Measurements from ENCODE around the gene ICA1.
A peak's percentile ranks its signal among the peaks of the same experiment; 100 is the strongest.

Gene ICA1

GRCh38 chr7:8228766-8229674, 32.9 kb downstream of the ICA1 start:
- no peak for TF ChIP-seq EZH2phosphoT487 (IDR thresholded peaks at IDR 0.05; ENCODE audit: borderline replicate concordance)
- TF ChIP-seq CTCF (conservative IDR thresholded peaks at IDR 0.05; ENCODE audit: low read length): no peak
- Histone ChIP-seq H3K9me3 (ENCODE audit: insufficient read depth, low read depth, low read length) (no peaks in the 10 kb centered on the region), H3K9me2 (replicated peaks; ENCODE audit: low read depth, low read length) (no peaks in the 10 kb centered on the region), H3K4me3 (ENCODE audit: low read length, poor library complexity, severe bottlenecking) (peak overlapping the region; percentile 8), H3F3A (ENCODE audit: low read depth) (peaks cover 6% of the 10 kb centered on the region; the same call in 1 of the 2 replicates), H4K20me1 (ENCODE audit: insufficient read depth, low read length, poor library complexity, severe bottlenecking) (no peaks in the 10 kb centered on the region), H3K27me3 (ENCODE audit: insufficient read depth, low read length, poor library complexity, severe bottlenecking) (no peaks in the 10 kb centered on the region), H3K9ac (ENCODE audit: low read depth, low read length, poor library complexity, severe bottlenecking) (peak overlapping the region; percentile 28), H3K79me2 (ENCODE audit: insufficient read depth, low read length) (no peaks in the 10 kb centered on the region), H3K36me3 (ENCODE audit: insufficient read depth, low read length) (no peaks in the 10 kb centered on the region), H3K4me1 (ENCODE audit: insufficient read depth, low read length, poor library complexity, severe bottlenecking) (peaks cover 74% of the 10 kb centered on the region), H2AFZ (ENCODE audit: low read length) (no peak overlapping the region), H3K4me2 (ENCODE audit: low read depth, low read length, poor library complexity, severe bottlenecking) (peak overlapping the region; percentile 52)

GRCh38 chr7:8228068-8228467, 33.9 kb downstream of the ICA1 start:
- no peaks in the 10 kb centered on the region for H3K9me2 ChIP-seq (replicated peaks; ENCODE audit: low read depth, low read length)
- peaks cover 6% of the 10 kb centered on the region; the same call in 1 of the 2 replicates for H3F3A ChIP-seq (ENCODE audit: low read depth)
- no peak overlapping the region for H3K9ac ChIP-seq (ENCODE audit: low read depth, low read length, poor library complexity, severe bottlenecking)
- no peaks in the 10 kb centered on the region for H4K20me1 ChIP-seq (ENCODE audit: insufficient read depth, low read length, poor library complexity, severe bottlenecking)
- no peak overlapping the region for H3K4me2 ChIP-seq (ENCODE audit: low read depth, low read length, poor library complexity, severe bottlenecking)
- H3K4me1 ChIP-seq (ENCODE audit: insufficient read depth, low read length, poor library complexity, severe bottlenecking): peaks cover 71% of the 10 kb centered on the region
- H3K4me3 ChIP-seq (ENCODE audit: low read length, poor library complexity, severe bottlenecking): no peak overlapping the region
- H3K36me3 ChIP-seq (ENCODE audit: insufficient read depth, low read length): no peaks in the 10 kb centered on the region
- no peak for TF ChIP-seq CTCF (conservative IDR thresholded peaks at IDR 0.05; ENCODE audit: low read length)
- no peak for TF ChIP-seq EZH2phosphoT487 (IDR thresholded peaks at IDR 0.05; ENCODE audit: borderline replicate concordance)
- no peak overlapping the region for H2AFZ ChIP-seq (ENCODE audit: low read length)
- no peaks in the 10 kb centered on the region for H3K79me2 ChIP-seq (ENCODE audit: insufficient read depth, low read length)
- no peaks in the 10 kb centered on the region for H3K9me3 ChIP-seq (ENCODE audit: insufficient read depth, low read depth, low read length)
- no peaks in the 10 kb centered on the region for H3K27me3 ChIP-seq (ENCODE audit: insufficient read depth, low read length, poor library complexity, severe bottlenecking)

GRCh38 chr7:8227261-8227660, 34.7 kb downstream of the ICA1 start:
- no peaks in the 10 kb centered on the region for H3K9me2 ChIP-seq (replicated peaks; ENCODE audit: low read depth, low read length)
- no peaks in the 10 kb centered on the region for H4K20me1 ChIP-seq (ENCODE audit: insufficient read depth, low read length, poor library complexity, severe bottlenecking)
- H3K36me3 ChIP-seq (ENCODE audit: insufficient read depth, low read length): no peaks in the 10 kb centered on the region
- peak overlapping the region; percentile 14; the same call in 1 of the 2 replicates for H2AFZ ChIP-seq (ENCODE audit: low read length)
- peak overlapping the region; percentile 54 for H3K4me3 ChIP-seq (ENCODE audit: low read length, poor library complexity, severe bottlenecking)
- H3K79me2 ChIP-seq (ENCODE audit: insufficient read depth, low read length): no peaks in the 10 kb centered on the region
- peak overlapping the region; percentile 63 for H3K9ac ChIP-seq (ENCODE audit: low read depth, low read length, poor library complexity, severe bottlenecking)
- TF ChIP-seq CTCF (conservative IDR thresholded peaks at IDR 0.05; ENCODE audit: low read length) (no peak), EZH2phosphoT487 (IDR thresholded peaks at IDR 0.05; ENCODE audit: borderline replicate concordance) (no peak)
- H3F3A ChIP-seq (ENCODE audit: low read depth): peaks cover 6% of the 10 kb centered on the region; the same call in 1 of the 2 replicates
- no peaks in the 10 kb centered on the region for H3K27me3 ChIP-seq (ENCODE audit: insufficient read depth, low read length, poor library complexity, severe bottlenecking)
- peak overlapping the region; percentile 75 for H3K4me2 ChIP-seq (ENCODE audit: low read depth, low read length, poor library complexity, severe bottlenecking)
- H3K4me1 ChIP-seq (ENCODE audit: insufficient read depth, low read length, poor library complexity, severe bottlenecking): peaks cover 63% of the 10 kb centered on the region
- no peaks in the 10 kb centered on the region for H3K9me3 ChIP-seq (ENCODE audit: insufficient read depth, low read depth, low read length)
